PC-3 (cell line): ENCODE measurements around the gene C5orf47. TPM values are rescaled to one million over a fixed set of nuclear protein-coding genes. Genes with fewer than 3 reads are reported as not detected.

Experiments used
- ATAC-seq: fragments of 200-7000 bp; cut with Tn5 transposase; 2 replicates; pipeline ENCODE4 v1.9.1; 2020; ENCODE audit warnings: mild to moderate bottlenecking, moderate library complexity
- BruUV-seq: library from RNA; stranded (reverse); fragments of 400-500 nt; replicated peaks from 2 replicates; lab custom pipeline; 2021; lab: Mats Ljungman, UMichigan
- CTCF ChIA-PET: fragments of 300-600 bp; sonication (Branson Sonifier 250); formaldehyde crosslinking; loops from one replicate; lab custom pipeline; 2022; ENCODE audit warnings: antibody characterized with exemption; lab: Charles Lee
- POLR2A ChIA-PET: fragments of 300-600 bp; sonication (Branson Sonifier 250); formaldehyde crosslinking; loops from one replicate; lab custom pipeline; 2022; ENCODE audit warnings: antibody characterized with exemption; ENCODE audit not compliant: unreplicated experiment; lab: Charles Lee
- DNase-seq: peaks from one replicate; pipeline ENCODE4 v3.0.0-alpha.2; 2015
- H2AFZ ChIP-seq: fragments of 300-600 bp; sonication (generic); 2 replicates; pipeline ENCODE4 v1.6.0; 2016; ENCODE audit warnings: antibody characterized with exemption, low read length
- H3F3A ChIP-seq: fragments of 300-600 bp; sonication (generic); one replicate; pipeline ENCODE4 v1.6.0; 2017; ENCODE audit warnings: antibody characterized with exemption, low read length, control low read depth, mild to moderate bottlenecking; ENCODE audit not compliant: unreplicated experiment
- H3K27ac ChIP-seq: fragments of 300-600 bp; sonication (generic); 2 replicates; pipeline ENCODE4 v1.5.1; 2016; ENCODE audit warnings: mild to moderate bottlenecking, low read length
- H3K27me3 ChIP-seq: fragments of 300-600 bp; sonication (generic); 2 replicates; pipeline ENCODE4 v1.6.1; 2016; ENCODE audit warnings: low read length, mixed read lengths
- H3K36me3 ChIP-seq: fragments of 300-600 bp; sonication (generic); 2 replicates; pipeline ENCODE4 v1.6.1; 2016; ENCODE audit warnings: low read depth, mixed run types, low read length, mixed read lengths
- H3K4me1 ChIP-seq: fragments of 300-600 bp; sonication (generic); 2 replicates; pipeline ENCODE4 v1.5.1; 2016; ENCODE audit warnings: low read length; ENCODE audit not compliant: insufficient read depth
- H3K4me2 ChIP-seq: fragments of 300-600 bp; sonication (generic); 2 replicates; pipeline ENCODE4 v1.6.0; 2016; ENCODE audit warnings: low read length
- H3K4me3 ChIP-seq: fragments of 300-600 bp; sonication (generic); 2 replicates; pipeline ENCODE4 v1.5.1; 2016; ENCODE audit warnings: mild to moderate bottlenecking, low read length, mixed read lengths
- H3K79me2 ChIP-seq: fragments of 300-600 bp; sonication (generic); 2 replicates; pipeline ENCODE4 v1.6.1; 2017; ENCODE audit warnings: low read length, mixed read lengths
- H3K9ac ChIP-seq: fragments of 300-600 bp; sonication (generic); 2 replicates; pipeline ENCODE4 v1.6.0; 2016; ENCODE audit warnings: mild to moderate bottlenecking, low read length
- H3K9me2 ChIP-seq: fragments of 300-600 bp; sonication (generic); replicated peaks from 2 replicates; pipeline ENCODE4 v1.6.1; 2016; ENCODE audit warnings: mixed run types, low read length, mixed read lengths
- H3K9me3 ChIP-seq: fragments of 300-600 bp; sonication (generic); 2 replicates; pipeline ENCODE4 v1.6.1; 2016; ENCODE audit warnings: low read length, mixed read lengths
- H4K20me1 ChIP-seq: fragments of 300-600 bp; sonication (generic); 2 replicates; pipeline ENCODE4 v1.6.1; 2016; ENCODE audit warnings: low read length, mixed read lengths
- EZH2 ChIP-seq: fragments of 300-600 bp; sonication (generic); IDR thresholded peaks from one replicate; pipeline ENCODE4 v1.6.1; 2017; ENCODE audit warnings: antibody characterized with exemption, mild to moderate bottlenecking, low read length; ENCODE audit not compliant: unreplicated experiment
- EZH2phosphoT487 ChIP-seq: fragments of 300-600 bp; sonication (generic); IDR thresholded peaks from 2 replicates; pipeline ENCODE4 v1.6.1; 2018; ENCODE audit warnings: mild to moderate bottlenecking, antibody characterized with exemption, low read length, borderline replicate concordance
- intact Hi-C: fragments of 100-400 bp; cut with micrococcal nuclease; formaldehyde crosslinking; loops from 2 replicates; pipeline ENCODE4 v1.9.0; 2023
- total RNA-seq: library from RNA; depleted of rRNA; stranded (reverse); fragments of >200 nt; gene quantifications from 2 replicates; pipeline ENCODE4 v1.2.3, GENCODE V29; 2014
- TF ChIP-seq, protein P1 (sequence below): fragments of 300-600 bp; sonication (generic); conservative IDR thresholded peaks from 2 replicates; pipeline ENCODE4 v1.5.1; 2017; ENCODE audit warnings: antibody characterized with exemption, low read depth, mild to moderate bottlenecking, low read length

The C5orf47 gene
- total RNA-seq, 1 experiment from 2014 or later = not detected

- H3K27ac ChIP-seq = peak overlapping the region; percentile 56
- H4K20me1 ChIP-seq = no peaks in the 10 kb centered on the region
- H3K4me2 ChIP-seq = peak overlapping the region; percentile 64; the same call in 1 of the 2 replicates
- TF ChIP-seq EZH2phosphoT487 (no peak), EZH2 (no peak)
- TF ChIP-seq, protein P1, sequence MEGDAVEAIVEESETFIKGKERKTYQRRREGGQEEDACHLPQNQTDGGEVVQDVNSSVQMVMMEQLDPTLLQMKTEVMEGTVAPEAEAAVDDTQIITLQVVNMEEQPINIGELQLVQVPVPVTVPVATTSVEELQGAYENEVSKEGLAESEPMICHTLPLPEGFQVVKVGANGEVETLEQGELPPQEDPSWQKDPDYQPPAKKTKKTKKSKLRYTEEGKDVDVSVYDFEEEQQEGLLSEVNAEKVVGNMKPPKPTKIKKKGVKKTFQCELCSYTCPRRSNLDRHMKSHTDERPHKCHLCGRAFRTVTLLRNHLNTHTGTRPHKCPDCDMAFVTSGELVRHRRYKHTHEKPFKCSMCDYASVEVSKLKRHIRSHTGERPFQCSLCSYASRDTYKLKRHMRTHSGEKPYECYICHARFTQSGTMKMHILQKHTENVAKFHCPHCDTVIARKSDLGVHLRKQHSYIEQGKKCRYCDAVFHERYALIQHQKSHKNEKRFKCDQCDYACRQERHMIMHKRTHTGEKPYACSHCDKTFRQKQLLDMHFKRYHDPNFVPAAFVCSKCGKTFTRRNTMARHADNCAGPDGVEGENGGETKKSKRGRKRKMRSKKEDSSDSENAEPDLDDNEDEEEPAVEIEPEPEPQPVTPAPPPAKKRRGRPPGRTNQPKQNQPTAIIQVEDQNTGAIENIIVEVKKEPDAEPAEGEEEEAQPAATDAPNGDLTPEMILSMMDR = no peak
- no peaks in the 10 kb centered on the region for H3K9me2 ChIP-seq
- CTCF ChIA-PET = no interaction called here
- POLR2A ChIA-PET = no interaction called here
- BruUV-seq = no TSS peak
- DNase-seq (no peak), ATAC-seq (no peak)
- no peaks in the 10 kb centered on the region for H3K27me3 ChIP-seq
- peaks cover 43% of the 10 kb centered on the region for H3K4me1 ChIP-seq
- H3K4me3 ChIP-seq = no peak overlapping the region
- peaks cover 17% of the 10 kb centered on the region for H3K36me3 ChIP-seq
- no peak overlapping the region for H3K9ac ChIP-seq
- intact Hi-C loops = loop anchor here (2.0 kb wide), 1 partner anchor 14 kb away; no protein-coding TSS in a partner anchor
- peaks cover 9% of the 10 kb centered on the region; the same call in 1 of the 2 replicates for H3K79me2 ChIP-seq
- no peak overlapping the region for H2AFZ ChIP-seq
- H3F3A ChIP-seq = no peaks in the 10 kb centered on the region
- no peaks in the 10 kb centered on the region for H3K9me3 ChIP-seq
These were observed 47.9 kb upstream of the C5orf47 start for GRCh38 chr5:173941102-173941501.

GRCh38 chr5:173941758-173942401 is 47.1 kb upstream of the C5orf47 start:
- ChIA-PET CTCF (no interaction called here), POLR2A (interaction anchor here (0.5 kb wide), 1 partner anchor 51 kb away, joined by 3 read pairs; no protein-coding TSS in a partner anchor)
- Histone ChIP-seq H4K20me1 (no peaks in the 10 kb centered on the region), H3K36me3 (peaks cover 24% of the 10 kb centered on the region), H3K9ac (no peak overlapping the region), H3K4me2 (peak overlapping the region; percentile 64), H2AFZ (no peak overlapping the region), H3K4me1 (peaks cover 43% of the 10 kb centered on the region), H3F3A (no peaks in the 10 kb centered on the region), H3K4me3 (peak overlapping the region; percentile 28; the same call in 1 of the 2 replicates), H3K9me2 (no peaks in the 10 kb centered on the region), H3K9me3 (no peaks in the 10 kb centered on the region), H3K27ac (peak overlapping the region; percentile 56), H3K79me2 (peaks cover 9% of the 10 kb centered on the region; the same call in 1 of the 2 replicates), H3K27me3 (no peaks in the 10 kb centered on the region)
- TF ChIP-seq EZH2phosphoT487 (no peak), EZH2 (no peak)
- TF ChIP-seq, protein P1 = no peak
- ATAC-seq = peak; percentile 82
- TSS peak; percentile 78 for BruUV-seq
- DNase-seq = peak; percentile 64
- intact Hi-C loops = loop anchor here (1.0 to 2.0 kb wide), 4 partner anchors 11 to 27 kb away; no protein-coding TSS in a partner anchor

- ChIA-PET CTCF (interaction anchor here (0.6 kb wide), 1 partner anchor 178 kb away, joined by 3 read pairs; no protein-coding TSS in a partner anchor), POLR2A (interaction anchor here (0.6 kb wide), 1 partner anchor 53 kb away, joined by 16 read pairs; no protein-coding TSS in a partner anchor)
- TF ChIP-seq EZH2phosphoT487 (no peak), EZH2 (no peak)
- TF ChIP-seq, protein P1 = no peak
- Histone ChIP-seq H3K9me2 (no peaks in the 10 kb centered on the region), H3K4me3 (no peak overlapping the region), H3K27ac (no peak overlapping the region), H3F3A (no peaks in the 10 kb centered on the region), H3K27me3 (no peaks in the 10 kb centered on the region), H3K36me3 (peaks cover 31% of the 10 kb centered on the region), H2AFZ (no peak overlapping the region), H4K20me1 (no peaks in the 10 kb centered on the region), H3K9ac (no peak overlapping the region), H3K4me2 (no peak overlapping the region), H3K4me1 (peaks cover 43% of the 10 kb centered on the region), H3K9me3 (no peaks in the 10 kb centered on the region), H3K79me2 (peaks cover 9% of the 10 kb centered on the region; the same call in 1 of the 2 replicates)
- intact Hi-C loops = no loop called here
- peak; percentile 25; the same call in 1 of the 2 replicates for ATAC-seq
- DNase-seq = no peak
- BruUV-seq = no TSS peak
These were observed 44.5 kb upstream of the C5orf47 start for GRCh38 chr5:173944511-173944910.
